Gastroesophageal sphincter (tissue), 4 donors: ENCODE results near the gene CLMP. TPM values are rescaled to one million over a fixed set of nuclear protein-coding genes. Genes with fewer than 3 reads are reported as not detected.

ENCODE experiments used
- ATAC-seq: fragments of 150-250 bp; one replicate; pipeline ENCODE4 v1.9.1; 2016; ENCODE audit warnings: mild to moderate bottlenecking, moderate library complexity
- H3K27ac ChIP-seq, 4 donors: fragments of 200-600 bp; sonication (generic) in 3 of 4; 1 replicate in 3 of 4; 2 replicates in 1 of 4; pipeline ENCODE4 v1.5.1; 2016 to 2019
- H3K27me3 ChIP-seq: fragments of 200-600 bp; sonication (generic); one replicate; pipeline ENCODE4 v1.5.1; 2019
- H3K36me3 ChIP-seq, 2 donors: fragments of 200-600 bp; sonication (generic); one replicate each; pipeline ENCODE4 v1.5.1; 2019; ENCODE audit warnings: control low read depth in 1 of 2
- H3K4me1 ChIP-seq, 3 donors: fragments of 200-600 bp; sonication (generic); 1 replicate in 2 of 3; 2 replicates in 1 of 3; pipeline ENCODE4 v1.5.1; 2016 to 2019; ENCODE audit warnings: control low read depth in 2 of 3
- H3K4me3 ChIP-seq, 2 donors: fragments of 200-600 bp; sonication (generic); one replicate each; pipeline ENCODE4 v1.5.1; 2019; ENCODE audit warnings: mild to moderate bottlenecking in 1 of 2, moderate library complexity in 1 of 2
- H3K9me3 ChIP-seq, 3 donors: fragments of 200-600 bp; sonication (generic); one replicate each; pipeline ENCODE4 v1.5.1; 2017 to 2019; ENCODE audit warnings: control low read depth in 2 of 3
- EP300 ChIP-seq: sonication (generic); formaldehyde crosslinking; IDR thresholded peaks from one replicate; pipeline ENCODE4 v1.6.1; 2017; ENCODE audit warnings: antibody characterized with exemption, mild to moderate bottlenecking
- POLR2A ChIP-seq, 2 donors: fragments of 450-650 bp; IDR thresholded peaks; one replicate each; pipeline ENCODE4 v1.6.1; 2017; ENCODE audit warnings: antibody characterized with exemption in 2 of 2, mild to moderate bottlenecking in 2 of 2, moderate library complexity in 1 of 2
- POLR2AphosphoS5 ChIP-seq: sonication (generic); formaldehyde crosslinking; IDR thresholded peaks from one replicate; pipeline ENCODE4 v1.6.1; 2017; ENCODE audit warnings: antibody characterized with exemption
- WGBS, 2 donors: methylation state at CpG; one replicate each; pipeline ENCODE4 v1.1.5; 2018; ENCODE audit warnings: low coverage in 1 of 2; 5-methylcytosine and 5-hydroxymethylcytosine counted together
- total RNA-seq, 4 donors: library from RNA; depleted of rRNA; stranded (reverse); fragments of >200 nt; gene quantifications; one replicate each; pipeline ENCODE4 v1.1.0, GENCODE V29; 2016
- TF ChIP-seq, protein P1 (sequence below), 4 experiments: fragments of 200-600 bp in 2 of 4; fragments of 450-650 bp in 2 of 4; sonication (generic) in 1 of 4; IDR thresholded peaks; one replicate each; pipeline ENCODE4 v1.5.1; 2017 to 2019; ENCODE audit warnings: antibody characterized with exemption in 4 of 4, mild to moderate bottlenecking in 2 of 4, moderate library complexity in 2 of 4

The CLMP gene
- total RNA-seq, 4 donors from 2014 or later = 89.1 to 274 (median 151) TPM

- 83 to 100% methylated on average over 2 to 3 of the region's 3 CpGs for WGBS, 2 donors
- peaks cover 0 to 40% (median 0%) of the 10 kb centered on the region in 3 donors for H3K4me1 ChIP-seq
- no peak for TF ChIP-seq POLR2AphosphoS5
- TF ChIP-seq, protein P1, sequence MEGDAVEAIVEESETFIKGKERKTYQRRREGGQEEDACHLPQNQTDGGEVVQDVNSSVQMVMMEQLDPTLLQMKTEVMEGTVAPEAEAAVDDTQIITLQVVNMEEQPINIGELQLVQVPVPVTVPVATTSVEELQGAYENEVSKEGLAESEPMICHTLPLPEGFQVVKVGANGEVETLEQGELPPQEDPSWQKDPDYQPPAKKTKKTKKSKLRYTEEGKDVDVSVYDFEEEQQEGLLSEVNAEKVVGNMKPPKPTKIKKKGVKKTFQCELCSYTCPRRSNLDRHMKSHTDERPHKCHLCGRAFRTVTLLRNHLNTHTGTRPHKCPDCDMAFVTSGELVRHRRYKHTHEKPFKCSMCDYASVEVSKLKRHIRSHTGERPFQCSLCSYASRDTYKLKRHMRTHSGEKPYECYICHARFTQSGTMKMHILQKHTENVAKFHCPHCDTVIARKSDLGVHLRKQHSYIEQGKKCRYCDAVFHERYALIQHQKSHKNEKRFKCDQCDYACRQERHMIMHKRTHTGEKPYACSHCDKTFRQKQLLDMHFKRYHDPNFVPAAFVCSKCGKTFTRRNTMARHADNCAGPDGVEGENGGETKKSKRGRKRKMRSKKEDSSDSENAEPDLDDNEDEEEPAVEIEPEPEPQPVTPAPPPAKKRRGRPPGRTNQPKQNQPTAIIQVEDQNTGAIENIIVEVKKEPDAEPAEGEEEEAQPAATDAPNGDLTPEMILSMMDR (IDR thresholded peaks at IDR 0.05) = no peak
- TF ChIP-seq EP300 = no peak
- no peak for TF ChIP-seq POLR2A (IDR thresholded peaks at IDR 0.05)
- no peaks in the 10 kb centered on the region for H3K36me3 ChIP-seq
- H3K27ac ChIP-seq = no peak overlapping the region
- no peaks in the 10 kb centered on the region for H3K27me3 ChIP-seq
- H3K9me3 ChIP-seq = no peaks in the 10 kb centered on the region
- no peak for ATAC-seq
- no peak overlapping the region for H3K4me3 ChIP-seq
Observed at GRCh38 chr11:123236879-123237278, 41.8 kb upstream of the CLMP start.

GRCh38 chr11:123235656-123236261 is 40.7 kb upstream of the CLMP start:
- peak overlapping the region; percentile 58 to 73 (median 68) for H3K27ac ChIP-seq
- peak; percentile 23 for ATAC-seq
- no peaks in the 10 kb centered on the region for H3K36me3 ChIP-seq
- H3K27me3 ChIP-seq = no peaks in the 10 kb centered on the region
- peaks cover 0 to 52% (median 0%) of the 10 kb centered on the region in 3 donors for H3K4me1 ChIP-seq
- no peaks in the 10 kb centered on the region for H3K9me3 ChIP-seq
- TF ChIP-seq, protein P1 (IDR thresholded peaks at IDR 0.05) = peak in 1 of 4 experiments; percentile 45
- TF ChIP-seq EP300 = no peak
- WGBS, 2 donors = 23 to 35% methylated on average over 8 to 12 of the region's 12 CpGs
- no peak overlapping the region for H3K4me3 ChIP-seq

DNA sequence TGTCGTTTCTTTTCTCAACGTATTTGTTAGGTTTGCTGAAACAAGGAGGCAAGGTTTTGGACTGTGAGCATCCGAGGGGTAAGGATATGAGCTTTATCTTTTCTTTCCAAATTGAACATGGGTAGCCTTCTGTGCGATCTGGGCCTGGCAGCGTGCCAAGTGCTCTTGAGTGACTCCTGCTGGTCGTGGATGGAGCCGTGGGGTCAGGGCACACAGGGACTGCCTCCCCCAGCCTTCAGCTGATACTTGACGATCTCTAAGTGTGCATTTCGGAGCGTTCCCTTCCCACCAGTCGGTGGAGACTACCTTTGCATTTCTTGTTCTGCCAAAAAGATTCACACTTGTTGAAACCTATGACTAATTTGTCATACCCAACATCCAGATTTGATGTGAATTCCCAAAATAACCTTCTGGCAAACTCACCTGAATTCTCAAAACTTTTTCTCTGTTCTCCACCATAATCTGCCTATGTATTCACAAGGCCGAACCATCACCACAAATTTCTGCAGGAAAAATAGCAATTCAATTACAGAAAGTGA is 40.1 kb upstream of the CLMP start:
- H3K4me3 ChIP-seq = no peak overlapping the region

DNA sequence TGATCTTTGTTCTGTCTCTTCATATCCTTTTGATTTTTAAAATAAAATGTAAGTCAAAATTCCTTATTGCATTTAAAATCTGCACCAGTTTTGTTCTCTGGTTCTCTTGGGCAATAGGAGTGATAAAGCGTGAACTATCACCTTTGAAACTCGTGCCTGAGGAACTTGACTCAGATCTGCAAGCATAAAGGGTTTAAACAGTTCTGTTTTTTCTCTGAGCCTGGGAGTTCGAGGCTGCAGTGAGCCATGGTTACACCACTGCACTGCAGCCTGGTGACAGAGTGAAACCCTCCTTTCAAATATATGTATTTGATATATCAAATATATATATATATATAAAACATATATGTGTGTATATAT is 38.9 kb upstream of the CLMP start:
- TF ChIP-seq, protein P1 (IDR thresholded peaks at IDR 0.05) = no peak
- TF ChIP-seq EP300 (no peak), POLR2A (IDR thresholded peaks at IDR 0.05) (no peak), POLR2AphosphoS5 (no peak)
- peak overlapping the region in 3 of 4 donors; percentile 34 to 73 (median 43) for H3K27ac ChIP-seq
- 50 to 79% methylated on average over 3 of the region's 3 CpGs for WGBS, 2 donors
- peaks cover 0 to 52% (median 0%) of the 10 kb centered on the region in 3 donors for H3K4me1 ChIP-seq
- ATAC-seq = no peak
- H3K27me3 ChIP-seq = no peaks in the 10 kb centered on the region
- no peaks in the 10 kb centered on the region for H3K36me3 ChIP-seq
- H3K9me3 ChIP-seq = no peaks in the 10 kb centered on the region
- H3K4me3 ChIP-seq = no peak overlapping the region

More for the DNA sequence above, 40.1 kb upstream of the CLMP start:
- H3K9me3 ChIP-seq = no peaks in the 10 kb centered on the region
- H3K27me3 ChIP-seq = no peaks in the 10 kb centered on the region
- peak overlapping the region; percentile 58 to 73 (median 68) for H3K27ac ChIP-seq
- TF ChIP-seq EP300 (no peak), POLR2A (IDR thresholded peaks at IDR 0.05) (no peak), POLR2AphosphoS5 (peak; percentile 60)
- TF ChIP-seq, protein P1 (IDR thresholded peaks at IDR 0.05) = peak; percentile 37 to 73 (median 64)
- WGBS, 2 donors = 34 to 40% methylated on average over 9 to 12 of the region's 12 CpGs
- no peak for ATAC-seq
- no peaks in the 10 kb centered on the region for H3K36me3 ChIP-seq
- peaks cover 0 to 52% (median 0%) of the 10 kb centered on the region in 3 donors for H3K4me1 ChIP-seq
